ENCODE data around the gene RFX3.

GRCh38 chr9:3549225-3549624, 23.4 kb upstream of the RFX3 start:
- TF ChIP-seq, protein P1, sequence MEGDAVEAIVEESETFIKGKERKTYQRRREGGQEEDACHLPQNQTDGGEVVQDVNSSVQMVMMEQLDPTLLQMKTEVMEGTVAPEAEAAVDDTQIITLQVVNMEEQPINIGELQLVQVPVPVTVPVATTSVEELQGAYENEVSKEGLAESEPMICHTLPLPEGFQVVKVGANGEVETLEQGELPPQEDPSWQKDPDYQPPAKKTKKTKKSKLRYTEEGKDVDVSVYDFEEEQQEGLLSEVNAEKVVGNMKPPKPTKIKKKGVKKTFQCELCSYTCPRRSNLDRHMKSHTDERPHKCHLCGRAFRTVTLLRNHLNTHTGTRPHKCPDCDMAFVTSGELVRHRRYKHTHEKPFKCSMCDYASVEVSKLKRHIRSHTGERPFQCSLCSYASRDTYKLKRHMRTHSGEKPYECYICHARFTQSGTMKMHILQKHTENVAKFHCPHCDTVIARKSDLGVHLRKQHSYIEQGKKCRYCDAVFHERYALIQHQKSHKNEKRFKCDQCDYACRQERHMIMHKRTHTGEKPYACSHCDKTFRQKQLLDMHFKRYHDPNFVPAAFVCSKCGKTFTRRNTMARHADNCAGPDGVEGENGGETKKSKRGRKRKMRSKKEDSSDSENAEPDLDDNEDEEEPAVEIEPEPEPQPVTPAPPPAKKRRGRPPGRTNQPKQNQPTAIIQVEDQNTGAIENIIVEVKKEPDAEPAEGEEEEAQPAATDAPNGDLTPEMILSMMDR (IDR thresholded peaks at IDR 0.05; ENCODE audit: poor library complexity): no peak
- TF ChIP-seq EZH2 (IDR thresholded peaks at IDR 0.05; ENCODE audit: borderline replicate concordance): no peak
